22Rv1 (cell line): ENCODE measurements around the gene PALM2AKAP2.

Source experiments
- H3K27ac ChIP-seq: fragments of 450-650 bp; 2 replicates; pipeline ENCODE4 v1.5.1; 2017
- CTCF ChIP-seq: fragments of 450-650 bp; IDR thresholded peaks from 2 replicates; pipeline ENCODE4 v1.5.1; 2017; ENCODE audit warnings: mild to moderate bottlenecking
- ZFX ChIP-seq: fragments of 450-650 bp; IDR thresholded peaks from 2 replicates; pipeline ENCODE4 v1.6.1; 2017; ENCODE audit warnings: antibody characterized with exemption, borderline replicate concordance

Gene PALM2AKAP2

GRCh38 chr9:109742776-109743348 is 37.1 kb upstream of the PALM2AKAP2 start:
- TF ChIP-seq ZFX: no peak
- no peak for TF ChIP-seq CTCF

GRCh38 chr9:109743696-109744095 is 36.3 kb upstream of the PALM2AKAP2 start:
- H3K27ac ChIP-seq: no peak overlapping the region
- no peak for TF ChIP-seq CTCF
- TF ChIP-seq ZFX: no peak

More at GRCh38 chr9:109742776-109743348, 37.1 kb upstream of the PALM2AKAP2 start:
- H3K27ac ChIP-seq: no peak overlapping the region

DNA sequence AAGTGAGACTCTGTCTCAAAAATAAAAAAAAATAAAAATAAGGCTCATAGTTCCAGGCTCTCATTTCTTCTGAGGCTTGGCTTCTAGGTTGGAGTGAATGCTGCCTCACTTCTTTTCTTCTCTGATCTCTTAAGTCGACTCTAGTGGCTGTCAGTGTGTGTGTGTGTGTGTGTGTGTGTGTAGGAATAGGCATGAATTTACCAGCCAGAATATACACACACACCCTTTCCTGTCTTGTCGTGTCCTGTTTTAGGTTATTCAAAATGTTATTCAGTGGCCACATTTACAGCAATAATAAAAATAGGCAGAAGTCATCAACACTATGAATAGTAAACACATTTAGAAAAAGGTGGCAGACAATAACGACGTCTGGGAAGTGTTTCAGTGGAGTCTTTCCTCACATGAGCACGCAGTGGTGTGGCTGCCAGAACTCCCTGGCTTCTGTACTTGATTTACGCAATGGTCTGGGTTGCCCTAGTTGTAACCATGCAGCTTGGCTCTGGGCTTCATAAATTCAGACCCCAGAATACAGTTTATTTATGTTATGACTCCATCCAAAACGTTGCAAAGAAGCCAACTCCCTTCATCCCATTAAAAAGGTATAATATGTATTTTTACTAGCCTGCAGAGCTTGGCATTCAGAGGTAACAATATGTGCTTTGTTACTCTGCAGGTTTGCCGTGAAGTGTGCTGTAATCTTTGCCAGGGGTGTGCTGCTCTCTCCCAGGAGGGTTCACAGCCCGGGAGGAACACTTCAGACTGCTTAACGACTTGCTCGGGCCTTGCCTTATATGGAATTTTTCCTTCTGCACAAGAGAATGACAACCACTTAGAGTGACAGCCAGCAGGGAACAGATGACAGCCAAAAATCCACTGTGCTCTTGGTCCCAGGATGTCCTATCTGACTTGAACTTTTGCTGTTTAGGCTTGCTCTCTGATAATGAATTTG is 34.4 kb upstream of the PALM2AKAP2 start:
- H3K27ac ChIP-seq: no peak overlapping the region
- TF ChIP-seq CTCF: no peak
- no peak for TF ChIP-seq ZFX

DNA sequence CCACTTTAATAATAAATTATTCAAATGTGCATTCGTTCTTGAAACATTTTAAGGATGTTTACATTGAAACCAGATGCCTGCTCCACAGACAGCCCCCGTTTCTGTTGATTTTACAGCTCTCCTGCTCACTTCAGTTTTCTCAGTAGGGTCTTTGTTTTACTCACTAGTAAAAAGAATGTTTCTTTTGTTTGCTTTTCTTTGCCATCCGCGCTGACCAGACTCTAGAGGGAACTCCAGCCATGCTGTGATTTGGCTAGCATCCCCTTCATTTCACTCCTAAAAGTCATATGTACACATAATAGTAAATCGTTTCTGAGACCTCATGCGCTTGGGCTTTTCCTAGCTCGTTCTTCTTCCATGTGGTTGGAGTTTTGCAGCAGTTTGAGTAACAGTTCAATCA is 28.7 kb upstream of the PALM2AKAP2 start:
- no peak overlapping the region for H3K27ac ChIP-seq
- no peak for TF ChIP-seq ZFX

DNA sequence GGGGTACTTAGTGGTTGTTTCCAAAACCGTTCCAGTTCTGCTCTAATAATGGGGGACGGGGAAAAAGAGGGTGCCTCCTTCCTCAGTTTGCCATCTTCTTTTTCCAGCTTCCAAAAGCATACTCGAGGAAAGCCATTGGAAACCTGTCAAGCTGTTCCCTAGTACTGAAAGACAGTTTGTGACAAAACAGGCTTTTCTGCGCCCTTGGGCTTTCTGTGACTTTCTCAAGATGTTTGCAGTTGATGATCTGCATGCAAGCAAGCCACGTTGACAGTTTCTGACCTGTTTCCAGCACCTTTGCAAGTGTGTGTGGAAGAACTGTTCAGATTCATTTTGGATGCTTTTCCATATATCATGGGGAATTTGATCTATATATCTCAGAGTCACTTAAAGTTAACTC is 26.7 kb upstream of the PALM2AKAP2 start:
- no peak for TF ChIP-seq CTCF
- no peak for TF ChIP-seq ZFX
- H3K27ac ChIP-seq: no peak overlapping the region

DNA sequence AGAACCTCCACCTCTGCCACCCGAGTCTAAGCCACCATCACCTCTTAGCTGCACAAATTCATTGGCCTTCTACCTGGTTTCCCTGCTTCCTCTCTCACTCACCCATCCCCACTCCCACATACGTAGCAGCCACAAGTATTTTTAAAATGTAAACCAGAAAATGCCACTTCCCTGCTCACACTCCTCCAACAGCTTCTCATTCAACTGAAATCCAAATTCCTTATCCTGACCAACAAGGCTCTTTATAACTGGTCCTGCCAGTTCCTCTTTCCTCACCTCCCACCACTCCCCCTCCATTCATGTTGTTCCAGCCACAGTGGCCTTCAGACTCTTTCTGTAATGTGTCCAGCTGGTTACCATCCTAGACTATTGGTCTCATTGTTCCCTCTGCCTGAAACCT is 25.0 kb upstream of the PALM2AKAP2 start:
- no peak for TF ChIP-seq CTCF
- H3K27ac ChIP-seq: no peak overlapping the region

DNA sequence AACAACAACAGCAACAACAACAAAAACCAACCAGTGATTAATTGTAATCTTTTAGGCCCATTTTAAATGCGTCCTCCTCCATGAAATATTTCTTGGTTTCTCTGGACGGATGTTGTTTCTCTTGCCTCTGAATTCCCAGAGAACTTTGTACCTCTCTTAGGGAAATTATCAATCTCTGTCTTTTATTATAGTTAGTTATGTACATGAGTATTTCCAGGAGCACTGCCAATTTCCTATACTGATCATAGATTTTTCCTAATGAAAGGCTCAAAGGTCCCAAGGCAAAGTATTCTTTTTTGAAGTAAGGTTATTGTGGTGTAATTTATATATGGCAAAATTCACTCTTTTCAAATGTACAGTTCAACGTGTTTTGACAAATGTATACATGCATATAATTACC is 20.4 kb upstream of the PALM2AKAP2 start:
- TF ChIP-seq ZFX: no peak
- TF ChIP-seq CTCF: no peak
- H3K27ac ChIP-seq: no peak overlapping the region
